Measurements from ENCODE around the gene TPD52L2. TPM values are rescaled to one million over a fixed set of nuclear protein-coding genes. Genes with fewer than 3 reads are reported as not detected.
A peak's percentile ranks its signal among the peaks of the same experiment; 100 is the strongest.

TPD52L2 gene
- total RNA-seq, 1 donor from 2014 or later, result 57.4 TPM

GRCh38 chr20:63889241-63890200, 24.5 kb downstream of the TPD52L2 start:
- Mint-ChIP-seq H3K27me3 (ENCODE audit: low read depth) (no peaks in the 10 kb centered on the region), H3K4me1 (peaks cover 5% of the 10 kb centered on the region), H3K27ac (ENCODE audit: unreplicated experiment) (peak overlapping the region; percentile 81), H3K4me3 (no peak overlapping the region), H3K36me3 (ENCODE audit: low read depth) (peaks cover 2% of the 10 kb centered on the region), H3K9me3 (no peaks in the 10 kb centered on the region)
- TF ChIP-seq, protein P1, sequence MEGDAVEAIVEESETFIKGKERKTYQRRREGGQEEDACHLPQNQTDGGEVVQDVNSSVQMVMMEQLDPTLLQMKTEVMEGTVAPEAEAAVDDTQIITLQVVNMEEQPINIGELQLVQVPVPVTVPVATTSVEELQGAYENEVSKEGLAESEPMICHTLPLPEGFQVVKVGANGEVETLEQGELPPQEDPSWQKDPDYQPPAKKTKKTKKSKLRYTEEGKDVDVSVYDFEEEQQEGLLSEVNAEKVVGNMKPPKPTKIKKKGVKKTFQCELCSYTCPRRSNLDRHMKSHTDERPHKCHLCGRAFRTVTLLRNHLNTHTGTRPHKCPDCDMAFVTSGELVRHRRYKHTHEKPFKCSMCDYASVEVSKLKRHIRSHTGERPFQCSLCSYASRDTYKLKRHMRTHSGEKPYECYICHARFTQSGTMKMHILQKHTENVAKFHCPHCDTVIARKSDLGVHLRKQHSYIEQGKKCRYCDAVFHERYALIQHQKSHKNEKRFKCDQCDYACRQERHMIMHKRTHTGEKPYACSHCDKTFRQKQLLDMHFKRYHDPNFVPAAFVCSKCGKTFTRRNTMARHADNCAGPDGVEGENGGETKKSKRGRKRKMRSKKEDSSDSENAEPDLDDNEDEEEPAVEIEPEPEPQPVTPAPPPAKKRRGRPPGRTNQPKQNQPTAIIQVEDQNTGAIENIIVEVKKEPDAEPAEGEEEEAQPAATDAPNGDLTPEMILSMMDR (conservative IDR thresholded peaks at IDR 0.05), result no peak
- no peak for DNase-seq (ENCODE audit: low read depth, low spot score)

DNA sequence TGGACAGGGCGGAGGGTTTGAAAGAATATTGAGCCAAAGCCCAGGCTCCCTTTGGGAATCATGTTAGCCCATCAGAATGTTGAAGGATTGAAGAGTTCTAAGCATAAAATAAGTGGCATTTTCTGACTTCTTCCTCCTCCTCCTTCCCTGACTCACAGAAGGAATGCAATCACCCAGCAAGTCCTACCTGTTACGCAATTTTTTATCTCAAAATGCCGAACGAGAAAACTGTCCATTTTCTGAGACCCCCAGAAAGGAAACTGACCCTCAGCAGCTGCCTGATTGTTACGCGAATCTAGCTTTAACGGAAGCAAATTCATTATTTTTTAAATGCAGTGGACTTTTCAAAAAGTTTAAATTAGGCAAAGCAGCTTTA, 25.1 kb downstream of the TPD52L2 start:
- peaks cover 2% of the 10 kb centered on the region for H3K36me3 Mint-ChIP-seq (ENCODE audit: low read depth)
- no peak overlapping the region for H3K27ac Mint-ChIP-seq (ENCODE audit: unreplicated experiment)

DNA sequence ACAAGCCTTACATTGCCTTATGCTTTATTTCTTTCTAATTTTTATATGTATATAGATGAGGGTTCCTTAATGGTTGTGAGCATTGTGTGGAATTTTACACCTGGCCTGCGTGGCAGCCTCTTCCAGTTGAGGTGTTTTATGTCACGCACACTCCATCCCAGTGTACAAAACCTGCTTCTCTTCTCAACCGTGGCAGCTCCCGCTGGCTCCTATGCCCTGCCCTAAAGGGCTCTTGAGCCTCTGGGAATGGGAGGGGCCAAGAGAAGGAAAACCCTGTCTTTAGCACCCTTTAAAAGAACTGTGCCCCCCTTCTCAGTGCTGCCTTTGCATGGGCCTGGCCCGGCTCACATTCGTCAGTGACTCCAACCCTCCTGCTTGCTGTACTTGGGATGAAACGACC, 25.5 kb downstream of the TPD52L2 start:
- Mint-ChIP-seq H3K36me3 (ENCODE audit: low read depth) (peaks cover 2% of the 10 kb centered on the region), H3K4me3 (no peak overlapping the region), H3K9me3 (no peaks in the 10 kb centered on the region), H3K27ac (ENCODE audit: unreplicated experiment) (no peak overlapping the region), H3K27me3 (ENCODE audit: low read depth) (peaks cover under 1% of the 10 kb centered on the region), H3K4me1 (peaks cover 6% of the 10 kb centered on the region)
- DNase-seq (ENCODE audit: low read depth, low spot score), result no peak
- TF ChIP-seq, protein P1 (conservative IDR thresholded peaks at IDR 0.05), result no peak

More for the DNA sequence above, 25.1 kb downstream of the TPD52L2 start:
- Mint-ChIP-seq H3K9me3 (no peaks in the 10 kb centered on the region), H3K4me1 (peaks cover 5% of the 10 kb centered on the region), H3K4me3 (no peak overlapping the region), H3K27me3 (ENCODE audit: low read depth) (no peaks in the 10 kb centered on the region)
- TF ChIP-seq, protein P1 (conservative IDR thresholded peaks at IDR 0.05), result no peak
- DNase-seq (ENCODE audit: low read depth, low spot score), result no peak

- H3K27me3 Mint-ChIP-seq (ENCODE audit: low read depth), result peaks cover 3% of the 10 kb centered on the region
These were observed 26.3 kb downstream of the TPD52L2 start for GRCh38 chr20:63891061-63892002.

GRCh38 chr20:63892402-63892801, 27.3 kb downstream of the TPD52L2 start:
- H3K27me3 Mint-ChIP-seq (ENCODE audit: low read depth), result peaks cover 3% of the 10 kb centered on the region
- no peaks in the 10 kb centered on the region for H3K9me3 Mint-ChIP-seq
- DNase-seq (ENCODE audit: low read depth, low spot score), result no peak
- no peaks in the 10 kb centered on the region for H3K36me3 Mint-ChIP-seq (ENCODE audit: low read depth)
- H3K4me1 Mint-ChIP-seq, result peaks cover 20% of the 10 kb centered on the region
- H3K27ac Mint-ChIP-seq (ENCODE audit: unreplicated experiment), result no peak overlapping the region
- TF ChIP-seq, protein P1 (conservative IDR thresholded peaks at IDR 0.05), result no peak
- H3K4me3 Mint-ChIP-seq, result peak overlapping the region; percentile 64

More at GRCh38 chr20:63891061-63892002, 26.3 kb downstream of the TPD52L2 start:
- peak overlapping the region; percentile 49 for H3K4me3 Mint-ChIP-seq
- no peak overlapping the region for H3K27ac Mint-ChIP-seq (ENCODE audit: unreplicated experiment)
- peaks cover 13% of the 10 kb centered on the region for H3K4me1 Mint-ChIP-seq
- H3K9me3 Mint-ChIP-seq, result no peaks in the 10 kb centered on the region
- H3K36me3 Mint-ChIP-seq (ENCODE audit: low read depth), result peaks cover 2% of the 10 kb centered on the region
- DNase-seq (ENCODE audit: low read depth, low spot score), result no peak
- TF ChIP-seq, protein P1 (conservative IDR thresholded peaks at IDR 0.05), result no peak
